ENCODE measurements around the gene COX4I1. TPM values are rescaled to one million over a fixed set of nuclear protein-coding genes. Genes with fewer than 3 reads are reported as not detected.

Gene COX4I1
- total and polyA plus RNA-seq, 10 of the 15 experiments (the other 5 are each of a cell fraction or from before 2014, with no cell fraction given) = 480 to 1,889 (median 872) TPM

GRCh38 chr16:85753559-85753958 lies 45.9 kb upstream of the COX4I1 start:
- ChIA-PET SMC1A (ENCODE audit: uncharacterized antibody, unreplicated experiment) (interaction anchor here (1.4 kb wide), 1 partner anchor 18 kb away, joined by 3 read pairs; no protein-coding TSS in a partner anchor), CTCF (interaction anchor here (0.9 to 2.0 kb wide), 3 partner anchors 34 to 137 kb away, joined by 3 to 6 read pairs (median 4); no protein-coding TSS in a partner anchor), RAD21 (ENCODE audit: unreplicated experiment) (interaction anchor here (1.0 kb wide), 1 partner anchor 137 kb away, joined by 5 read pairs; no protein-coding TSS in a partner anchor), POLR2A (no interaction called here)
- FAIRE-seq = no peak
- no peak overlapping the region for H3K4me2 ChIP-seq (ENCODE audit: control insufficient read depth, insufficient read depth)
- TF ChIP-seq ZZZ3 (IDR thresholded peaks at IDR 0.05; ENCODE audit: control insufficient read depth, insufficient read length, low read depth) (no peak), BMI1 (IDR thresholded peaks at IDR 0.05; ENCODE audit: borderline replicate concordance) (no peak), ZBTB11 (CRISPR knock-in tag; IDR thresholded peaks at IDR 0.05) (no peak), CEBPZ (IDR thresholded peaks at IDR 0.05; ENCODE audit: low read depth, low read length) (no peak), MAX (IDR thresholded peaks at IDR 0.05; ENCODE audit: low read depth, low read length) (no peak), CBX3 (IDR thresholded peaks at IDR 0.05; ENCODE audit: borderline replicate concordance, low read depth) (no peak)
- no peaks in the 10 kb centered on the region for H3K79me2 ChIP-seq (ENCODE audit: control insufficient read depth, insufficient read depth, low read length)
- no peaks in the 10 kb centered on the region for H3K36me3 ChIP-seq (ENCODE audit: control insufficient read depth in 2 of 2, insufficient read depth in 2 of 2, low read length in 1 of 2)
- no peak overlapping the region for H3K9ac ChIP-seq (ENCODE audit: control insufficient read depth, insufficient read depth, low read length)
- peaks cover 3% of the 10 kb centered on the region; the same call in 1 of the 2 replicates for H4K20me1 ChIP-seq (ENCODE audit: control insufficient read depth, insufficient read depth)
- H3K4me1 ChIP-seq (ENCODE audit: control insufficient read depth, insufficient read depth, low read length) = peaks cover 72% of the 10 kb centered on the region
- H3K9me3 ChIP-seq (replicated peaks; ENCODE audit: control insufficient read depth, insufficient read depth, low read length) = no peaks in the 10 kb centered on the region
- no peak for DNase-seq (ENCODE audit: low read depth, low spot score)
- intact Hi-C loops (cut with micrococcal nuclease; ENCODE audit: unreplicated experiment) (no loop called here), in situ Hi-C loops (cut with MboI) (no loop called here)
- no peaks in the 10 kb centered on the region; a peak in 1 of 4 replicates for H3K27me3 ChIP-seq (replicated peaks in 1 of 2; ENCODE audit: control insufficient read depth in 2 of 2, insufficient read depth in 2 of 2, low read length in 1 of 2)
- ATAC-seq = no peak
- H3K4me3 ChIP-seq = no peak overlapping the region
- no TSS peak for BruUV-seq (replicated peaks)
- no peak overlapping the region for H2AFZ ChIP-seq (ENCODE audit: control insufficient read depth, low read depth, low read length)
- 79% methylated on average over 6 of the region's 6 CpGs for WGBS (ENCODE audit: insufficient coverage, insufficient replicate concordance, low lambda C conversion rate, missing lambda C conversion rate)
- H3K27ac ChIP-seq (ENCODE audit: control insufficient read depth, insufficient read depth) = no peak overlapping the region

All from GM12878 (cell line).